ENCODE results near the gene ATP6V1C2.

ATP6V1C2 gene

DNA sequence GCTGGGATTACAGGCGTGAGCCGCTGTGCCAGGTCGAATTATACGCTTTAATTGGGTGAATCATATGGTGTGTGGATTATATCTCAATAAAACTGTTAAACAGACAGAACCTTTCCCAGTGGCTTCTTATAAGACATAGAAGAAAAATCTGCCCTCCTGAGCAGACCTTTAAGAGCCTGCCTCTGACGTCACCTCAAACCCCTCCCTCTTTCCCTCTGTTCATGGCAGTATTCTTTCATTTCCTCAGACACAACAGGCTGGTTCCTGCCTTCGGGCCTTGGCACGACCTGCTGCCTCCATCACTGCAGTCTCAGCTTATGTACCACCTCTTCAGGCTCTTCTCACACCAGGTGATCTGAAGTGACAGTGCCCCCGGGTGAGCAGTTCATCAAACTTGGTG lies 105.2 kb downstream of the ATP6V1C2 start:
- no peaks in the 10 kb centered on the region for H3K9me3 ChIP-seq
- H3K4me1 ChIP-seq, result no peaks in the 10 kb centered on the region
- no peak for DNase-seq (ENCODE audit: low spot score in 2 of 2)
- peaks cover 59% of the 10 kb centered on the region for H3K27me3 ChIP-seq (ENCODE audit: low read depth)
- H3K4me3 ChIP-seq, result no peak overlapping the region
- in situ Hi-C loops (cut with MboI; ENCODE audit: low sequenced_read_pairs), result loop anchor here (25.0 kb wide), 2 partner anchors 586 to 761 kb away; no protein-coding TSS in a partner anchor
- H3K36me3 ChIP-seq (replicated peaks), result no peaks in the 10 kb centered on the region

DNA sequence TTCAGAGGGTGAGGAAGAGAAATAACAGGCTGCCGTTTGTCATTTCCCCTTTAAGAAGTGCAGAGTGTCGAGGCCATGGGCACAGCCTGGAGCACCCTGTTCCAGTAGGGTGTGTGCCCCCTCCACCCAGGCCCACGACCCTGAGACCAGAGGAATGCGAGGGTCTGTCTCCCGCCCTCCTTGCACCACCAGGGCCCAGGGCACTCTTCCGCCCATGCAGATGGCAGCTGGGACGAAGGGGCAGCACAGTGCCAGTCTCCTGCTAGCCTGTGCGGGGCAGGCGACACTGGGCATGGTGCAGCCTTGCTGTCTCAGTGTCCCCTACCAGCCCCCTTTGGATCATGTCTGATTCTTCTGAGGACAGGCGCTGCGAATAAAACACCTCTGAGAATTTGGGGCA lies 106.9 kb downstream of the ATP6V1C2 start:
- Histone ChIP-seq H3K27me3 (ENCODE audit: low read depth) (peaks cover 59% of the 10 kb centered on the region), H3K36me3 (replicated peaks) (no peaks in the 10 kb centered on the region), H3K4me3 (no peak overlapping the region), H3K4me1 (no peaks in the 10 kb centered on the region), H3K9me3 (no peaks in the 10 kb centered on the region)
- in situ Hi-C loops (cut with MboI; ENCODE audit: low sequenced_read_pairs), result loop anchor here (25.0 kb wide), 2 partner anchors 584 to 759 kb away; no protein-coding TSS in a partner anchor
- DNase-seq (ENCODE audit: low spot score in 2 of 2), result no peak

DNA sequence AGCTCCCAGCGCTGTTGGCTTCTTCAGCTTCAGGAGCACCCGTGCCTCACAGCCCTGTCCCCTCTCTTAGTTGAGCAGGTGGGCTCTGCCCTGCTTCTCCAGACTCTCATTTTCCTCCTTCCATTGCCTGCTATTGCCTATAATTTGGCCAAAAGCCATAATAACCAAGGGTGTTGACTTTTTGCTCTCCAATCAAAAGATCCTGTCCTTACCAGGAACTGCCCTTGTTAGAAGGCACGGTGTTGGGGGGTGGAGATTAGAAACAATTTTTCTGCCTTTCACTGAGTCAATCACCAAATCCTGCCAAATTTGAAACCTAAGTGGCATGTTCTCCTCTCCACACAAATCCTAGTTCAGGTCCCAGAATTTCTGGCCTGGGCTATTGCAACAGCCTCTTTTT lies 107.9 kb downstream of the ATP6V1C2 start:
- H3K9me3 ChIP-seq, result no peaks in the 10 kb centered on the region
- H3K27me3 ChIP-seq (ENCODE audit: low read depth), result peaks cover 59% of the 10 kb centered on the region
- H3K4me1 ChIP-seq, result no peaks in the 10 kb centered on the region
- in situ Hi-C loops (cut with MboI; ENCODE audit: low sequenced_read_pairs), result loop anchor here (25.0 kb wide), 2 partner anchors 583 to 758 kb away; no protein-coding TSS in a partner anchor
- no peaks in the 10 kb centered on the region for H3K36me3 ChIP-seq (replicated peaks)
- no peak overlapping the region for H3K4me3 ChIP-seq
- DNase-seq (ENCODE audit: low spot score in 2 of 2), result no peak

DNA sequence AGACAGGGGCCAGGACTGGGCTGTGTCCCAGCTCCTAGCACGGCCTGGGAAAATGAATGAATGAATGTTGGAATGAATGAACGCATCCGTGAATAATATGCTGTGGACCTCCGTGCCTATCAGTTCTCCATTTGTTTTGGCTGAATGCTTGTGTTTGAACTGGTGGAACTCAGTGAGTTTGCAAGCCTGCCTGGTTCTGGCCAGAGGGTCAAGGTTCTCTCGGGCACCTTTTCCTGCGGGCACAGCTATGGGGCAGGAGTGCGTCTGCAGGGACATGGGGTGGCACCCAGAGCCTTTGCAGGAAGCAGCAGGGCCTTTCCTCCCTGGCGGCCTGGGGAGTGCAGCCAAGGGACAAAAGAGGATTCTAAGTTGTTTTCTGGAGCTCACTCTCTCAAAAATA lies 108.8 kb downstream of the ATP6V1C2 start:
- in situ Hi-C loops (cut with MboI; ENCODE audit: low sequenced_read_pairs), result loop anchor here (25.0 kb wide), 2 partner anchors 582 to 757 kb away; no protein-coding TSS in a partner anchor
- no peak for DNase-seq (ENCODE audit: low spot score in 2 of 2)
- peaks cover 3% of the 10 kb centered on the region for H3K4me1 ChIP-seq
- no peaks in the 10 kb centered on the region for H3K9me3 ChIP-seq
- no peak overlapping the region for H3K4me3 ChIP-seq
- H3K36me3 ChIP-seq (replicated peaks), result no peaks in the 10 kb centered on the region
- H3K27me3 ChIP-seq (ENCODE audit: low read depth), result peaks cover 52% of the 10 kb centered on the region

DNA sequence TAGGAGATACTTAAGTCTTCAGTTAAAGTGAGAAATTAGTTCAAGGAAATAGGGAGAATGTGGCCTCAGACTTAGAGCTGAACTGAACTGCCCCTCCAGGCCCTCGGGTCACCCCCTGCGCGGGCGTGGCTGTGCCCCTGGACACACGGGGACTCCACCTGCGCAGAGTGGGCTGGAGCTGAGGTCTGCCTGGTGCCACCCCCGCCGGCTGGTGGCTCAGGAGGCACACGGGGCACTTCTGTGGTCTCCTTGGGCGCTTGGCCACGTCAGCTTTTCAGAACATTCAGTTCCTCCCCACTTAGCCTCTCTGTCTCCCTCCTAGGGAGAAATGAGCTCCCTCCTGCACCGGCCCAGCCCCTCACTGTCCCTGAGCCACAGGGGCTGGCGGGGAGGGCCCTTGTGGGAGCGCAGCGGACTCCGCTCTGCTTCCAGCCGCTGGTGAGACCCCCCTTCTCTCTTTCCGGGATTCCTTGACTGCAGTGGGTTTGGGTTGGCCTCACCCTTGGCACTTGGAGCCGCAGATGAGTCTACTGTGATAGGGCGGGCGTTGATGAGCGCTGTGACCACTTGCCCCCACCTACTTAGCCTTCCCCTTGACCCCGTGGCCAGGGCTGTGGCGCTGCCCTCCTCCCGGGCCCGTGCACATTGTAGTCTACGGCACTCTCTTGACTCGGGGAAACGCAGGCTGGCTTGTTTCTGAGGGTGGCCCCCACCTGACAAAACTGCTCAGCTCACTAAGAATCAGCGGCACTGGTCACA lies 109.4 kb downstream of the ATP6V1C2 start:
- peaks cover 47% of the 10 kb centered on the region for H3K27me3 ChIP-seq (ENCODE audit: low read depth)
- H3K4me3 ChIP-seq, result no peak overlapping the region
- no peaks in the 10 kb centered on the region for H3K9me3 ChIP-seq
- no peaks in the 10 kb centered on the region for H3K36me3 ChIP-seq (replicated peaks)
- peaks cover 6% of the 10 kb centered on the region for H3K4me1 ChIP-seq
- DNase-seq (ENCODE audit: low spot score in 2 of 2), result no peak
- in situ Hi-C loops (cut with MboI; ENCODE audit: low sequenced_read_pairs), result loop anchor here (25.0 kb wide), 2 partner anchors 581 to 756 kb away; no protein-coding TSS in a partner anchor

DNA sequence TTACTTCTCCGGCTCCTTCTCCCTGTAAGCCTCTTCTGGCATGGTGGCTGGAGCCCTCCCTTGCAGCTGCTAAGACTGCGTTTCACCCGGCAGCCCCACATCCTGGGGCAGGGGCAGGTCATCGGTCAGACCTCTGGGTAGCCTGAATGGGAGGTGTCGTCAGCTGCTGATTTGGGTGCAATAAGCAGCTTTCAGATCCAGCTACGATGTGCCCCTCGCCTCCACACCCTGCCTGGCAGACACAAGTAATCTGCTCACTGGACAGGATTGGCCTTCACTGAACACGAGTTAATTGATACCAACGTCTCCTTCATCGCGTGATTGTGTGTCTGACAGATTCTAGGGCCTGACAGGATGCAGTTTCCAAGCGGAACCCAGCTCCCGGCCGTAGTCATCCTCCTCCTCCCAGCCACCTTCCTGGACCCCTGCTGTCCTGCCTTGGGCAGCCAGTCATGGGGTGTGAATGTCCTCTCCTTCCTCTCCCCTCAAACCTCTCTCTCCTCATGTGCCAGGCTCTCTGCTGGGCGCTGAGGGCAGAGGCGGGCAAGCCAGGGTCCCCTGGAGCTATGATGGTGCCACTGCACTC lies 110.1 kb downstream of the ATP6V1C2 start:
- peaks cover 41% of the 10 kb centered on the region for H3K27me3 ChIP-seq (ENCODE audit: low read depth)
- in situ Hi-C loops (cut with MboI; ENCODE audit: low sequenced_read_pairs), result loop anchor here (25.0 kb wide), 2 partner anchors 581 to 756 kb away; no protein-coding TSS in a partner anchor
- H3K4me1 ChIP-seq, result peaks cover 6% of the 10 kb centered on the region
- no peaks in the 10 kb centered on the region for H3K36me3 ChIP-seq (replicated peaks)
- no peak overlapping the region for H3K4me3 ChIP-seq
- no peaks in the 10 kb centered on the region for H3K9me3 ChIP-seq
- DNase-seq (ENCODE audit: low spot score in 2 of 2), result no peak

DNA sequence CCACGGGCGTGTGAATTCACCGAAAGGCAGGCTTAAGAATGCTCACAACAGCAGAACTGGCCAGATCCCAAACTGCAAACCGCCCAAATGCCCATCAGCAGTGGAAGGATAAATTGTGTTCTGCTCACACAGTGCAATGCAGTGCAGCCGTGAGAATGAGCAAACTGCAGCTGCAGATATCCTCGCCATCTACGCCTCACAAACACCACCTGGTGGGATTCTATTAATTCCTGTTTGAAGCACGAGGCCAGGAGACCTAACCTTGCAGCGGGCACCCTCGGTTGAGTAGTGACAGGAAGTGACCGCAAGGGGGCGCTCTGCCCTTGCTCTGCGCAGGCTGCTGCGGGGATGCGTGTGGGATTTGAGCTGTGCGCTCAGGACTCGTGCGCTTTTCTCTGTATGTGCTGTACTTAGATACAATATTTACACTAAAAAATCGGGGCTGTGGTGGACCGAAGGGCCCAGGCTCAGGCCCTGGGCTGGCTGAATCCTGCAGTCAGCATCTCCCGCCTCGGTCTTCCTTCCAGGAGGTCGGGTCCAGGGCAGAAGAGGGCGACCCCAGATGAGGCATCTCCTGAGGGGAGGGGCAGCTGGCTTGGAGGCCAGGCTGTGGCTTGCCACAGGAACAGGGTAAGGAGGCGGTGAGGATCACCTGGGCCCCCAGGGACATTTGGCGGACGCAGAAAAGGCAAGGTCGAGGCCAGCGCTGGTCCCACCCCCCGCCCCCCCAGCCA lies 110.9 kb downstream of the ATP6V1C2 start:
- no peak overlapping the region for H3K4me3 ChIP-seq
- peaks cover 6% of the 10 kb centered on the region for H3K4me1 ChIP-seq
- DNase-seq (ENCODE audit: low spot score in 2 of 2), result peak; percentile 82 to 88
- H3K36me3 ChIP-seq (replicated peaks), result no peaks in the 10 kb centered on the region
- H3K27me3 ChIP-seq (ENCODE audit: low read depth), result peaks cover 34% of the 10 kb centered on the region
- in situ Hi-C loops (cut with MboI; ENCODE audit: low sequenced_read_pairs), result loop anchor here (25.0 kb wide), 2 partner anchors 580 to 755 kb away; no protein-coding TSS in a partner anchor
- H3K9me3 ChIP-seq, result no peaks in the 10 kb centered on the region

DNA sequence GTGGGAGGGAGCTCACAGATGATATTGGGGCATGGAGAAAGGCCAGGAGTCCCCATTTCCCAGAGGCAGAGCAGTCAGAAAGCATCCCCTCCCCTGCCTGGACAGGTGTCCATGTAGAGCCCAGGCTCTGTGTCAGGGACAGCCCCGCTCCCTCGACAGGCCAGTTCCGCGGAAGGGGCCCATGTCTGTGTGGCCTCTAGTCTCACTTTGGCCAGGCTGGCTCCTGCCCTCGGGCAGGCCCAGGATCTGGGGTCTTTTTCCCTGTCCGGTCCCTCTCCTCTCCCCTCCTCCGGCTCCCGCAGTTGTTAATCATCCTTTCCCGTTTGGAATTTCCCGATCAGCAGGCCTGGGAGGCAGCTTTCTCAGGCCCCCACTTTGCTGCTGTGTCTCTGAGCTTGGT lies 111.6 kb downstream of the ATP6V1C2 start:
- in situ Hi-C loops (cut with MboI; ENCODE audit: low sequenced_read_pairs), result loop anchor here (25.0 kb wide), 2 partner anchors 579 to 754 kb away; no protein-coding TSS in a partner anchor

DNA sequence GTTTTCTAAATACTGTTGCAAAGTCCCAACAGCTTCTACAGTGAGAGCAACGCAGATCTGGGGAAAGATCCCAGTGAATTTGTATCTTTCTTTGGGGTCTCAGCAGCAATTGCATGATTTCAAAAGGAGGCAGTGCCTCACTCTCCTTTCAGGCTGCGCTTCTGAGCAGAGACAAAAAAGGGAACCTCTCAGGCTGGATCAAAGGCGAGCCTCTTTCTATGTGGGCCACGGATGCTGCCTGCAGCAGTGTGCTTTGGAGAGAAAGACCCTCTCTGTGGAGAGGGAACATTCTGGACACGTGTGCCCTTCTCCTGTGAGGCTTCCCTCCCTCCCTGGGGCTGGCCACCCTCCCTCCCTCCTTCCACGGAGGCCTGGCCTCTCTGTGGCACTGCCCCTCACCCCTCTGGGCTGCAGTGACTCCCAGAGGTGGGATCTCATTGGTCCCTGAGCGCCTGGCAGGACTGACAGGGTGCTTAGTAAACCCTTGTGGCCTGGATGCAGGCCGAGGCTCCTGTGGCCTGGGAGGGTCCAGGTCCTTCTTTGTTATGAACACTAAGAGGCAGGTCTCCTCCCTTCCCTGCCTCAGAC lies 112.7 kb downstream of the ATP6V1C2 start:
- no peak for DNase-seq (ENCODE audit: low spot score in 2 of 2)
- peaks cover 6% of the 10 kb centered on the region for H3K4me1 ChIP-seq
- H3K9me3 ChIP-seq, result no peaks in the 10 kb centered on the region
- in situ Hi-C loops (cut with MboI; ENCODE audit: low sequenced_read_pairs), result loop anchor here (25.0 kb wide), 2 partner anchors 578 to 753 kb away; no protein-coding TSS in a partner anchor
- H3K4me3 ChIP-seq, result no peak overlapping the region
- peaks cover 19% of the 10 kb centered on the region for H3K27me3 ChIP-seq (ENCODE audit: low read depth)
- H3K36me3 ChIP-seq (replicated peaks), result no peaks in the 10 kb centered on the region

More for the DNA sequence above, 111.6 kb downstream of the ATP6V1C2 start:
- Histone ChIP-seq H3K4me1 (peaks cover 6% of the 10 kb centered on the region), H3K9me3 (no peaks in the 10 kb centered on the region), H3K27me3 (ENCODE audit: low read depth) (peaks cover 31% of the 10 kb centered on the region), H3K4me3 (no peak overlapping the region), H3K36me3 (replicated peaks) (no peaks in the 10 kb centered on the region)
- DNase-seq (ENCODE audit: low spot score in 2 of 2), result no peak

All from HAP-1 (cell line).